GM18909 (cell line): ENCODE results near the gene ZWILCH.
"Not testable (repeated sequence)": the region's sequence is repeated elsewhere in the genome, so short reads cannot be mapped to it uniquely, and the experiment has no call there.

ENCODE experiments used
- ATAC-seq: cut with Tn5 transposase; IDR thresholded peaks from one replicate; pipeline ENCODE4 v1.9.1; 2021; ENCODE audit warnings: mild to moderate bottlenecking; ENCODE audit not compliant: unreplicated experiment, poor library complexity

ZWILCH gene

DNA sequence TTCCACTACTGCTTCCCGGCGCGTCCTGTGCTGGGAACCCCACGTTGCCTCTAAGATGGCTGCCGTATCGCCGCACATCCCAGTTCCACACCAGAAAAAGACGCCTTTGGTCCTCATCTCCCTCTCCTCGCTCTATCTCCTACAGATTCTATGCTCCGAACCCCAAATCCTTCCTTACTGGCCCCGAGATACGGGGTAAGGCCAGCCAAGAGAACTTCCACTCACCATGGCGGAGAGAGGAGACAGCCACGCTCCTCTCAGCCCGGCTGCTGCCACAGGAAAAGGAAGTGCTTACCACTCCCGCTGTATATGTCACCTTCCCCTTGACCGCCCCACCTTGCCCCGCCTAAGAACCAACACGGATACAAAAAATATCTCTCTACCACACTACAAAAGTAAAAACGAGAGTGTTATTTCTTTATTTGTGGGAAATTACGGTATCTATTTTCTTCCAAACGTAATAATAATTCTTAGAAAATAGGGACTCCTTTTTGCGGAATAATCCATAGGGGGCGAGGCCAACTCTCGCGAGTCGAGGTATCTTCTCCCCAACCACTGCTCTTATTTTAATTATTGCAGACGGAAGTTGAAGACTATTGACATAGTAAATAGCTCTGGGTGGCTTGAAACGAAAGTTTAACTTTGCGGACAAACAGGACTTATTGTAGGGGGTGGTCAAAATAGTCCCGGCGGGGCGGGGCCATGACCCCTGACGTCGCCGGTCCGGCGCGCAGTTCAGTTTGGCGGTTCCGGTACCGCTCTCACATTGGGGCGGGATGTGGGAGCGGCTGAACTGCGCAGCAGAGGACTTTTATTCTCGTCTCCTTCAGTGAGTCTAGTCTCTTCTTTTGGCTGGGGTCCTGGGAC lies at the start of gene ZWILCH, which contains the start of gene RPL4:
ZWILCH (plus strand) TSS at position 764 of the 867 bp plus-strand sequence; CDS start at position 777, 13 bp downstream.
RPL4 (minus strand) TSS at position 293 of the 867 bp plus-strand sequence; CDS start at position 228, 65 bp downstream.
- peak; percentile 80 for ATAC-seq

GRCh38 chr15:66456211-66456610 lies 48.9 kb upstream of the ZWILCH start:
- ATAC-seq, result no peak

GRCh38 chr15:66459818-66460615 lies 45.1 kb upstream of the ZWILCH start:
- no peak for ATAC-seq

- ATAC-seq, result not testable (repeated sequence)
These were observed 43.8 kb upstream of the ZWILCH start for GRCh38 chr15:66461294-66461693.

DNA sequence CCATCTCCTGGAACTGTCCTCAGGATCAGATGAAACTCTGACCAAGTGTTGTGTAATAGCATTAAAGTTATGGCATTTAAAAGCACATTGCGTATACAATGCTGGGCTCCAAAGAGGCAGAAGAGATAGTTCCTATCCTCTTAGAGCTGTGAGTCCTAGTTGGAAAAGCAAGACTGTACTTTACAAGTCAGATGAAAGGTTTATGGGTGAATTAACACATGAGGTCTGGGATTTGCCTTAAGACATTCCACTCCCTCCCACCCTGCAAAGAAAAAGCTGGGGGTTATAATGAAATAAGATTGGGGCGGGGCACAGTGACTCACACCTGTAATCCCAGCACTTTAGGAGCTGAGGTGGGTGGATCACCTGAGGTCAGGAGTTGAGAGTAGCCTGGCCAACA lies 43.2 kb upstream of the ZWILCH start:
- no peak for ATAC-seq

GRCh38 chr15:66462627-66463026 lies 42.5 kb upstream of the ZWILCH start:
- no peak for ATAC-seq

DNA sequence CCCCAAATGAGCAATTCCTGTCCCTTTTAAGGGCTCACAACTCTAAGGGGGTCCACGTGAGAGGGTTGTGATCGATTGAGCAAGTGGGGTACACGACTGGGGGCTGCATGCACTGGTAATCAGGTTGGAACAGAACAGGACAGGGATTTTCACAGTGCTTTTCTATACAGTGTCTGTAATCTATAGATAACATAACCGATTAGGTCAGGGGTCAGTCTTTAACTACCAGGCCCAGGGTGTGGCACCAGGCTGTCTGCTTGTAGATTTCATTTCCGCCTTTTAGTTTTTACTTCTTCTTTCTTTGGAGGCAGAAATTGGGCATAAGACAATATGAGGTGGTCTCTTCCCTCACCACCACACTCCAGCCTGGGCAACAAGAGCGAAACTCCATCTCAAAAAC lies 39.8 kb upstream of the ZWILCH start:
- not testable (repeated sequence) for ATAC-seq

GRCh38 chr15:66467162-66468040 lies 37.7 kb upstream of the ZWILCH start:
- ATAC-seq, result not testable (repeated sequence)

DNA sequence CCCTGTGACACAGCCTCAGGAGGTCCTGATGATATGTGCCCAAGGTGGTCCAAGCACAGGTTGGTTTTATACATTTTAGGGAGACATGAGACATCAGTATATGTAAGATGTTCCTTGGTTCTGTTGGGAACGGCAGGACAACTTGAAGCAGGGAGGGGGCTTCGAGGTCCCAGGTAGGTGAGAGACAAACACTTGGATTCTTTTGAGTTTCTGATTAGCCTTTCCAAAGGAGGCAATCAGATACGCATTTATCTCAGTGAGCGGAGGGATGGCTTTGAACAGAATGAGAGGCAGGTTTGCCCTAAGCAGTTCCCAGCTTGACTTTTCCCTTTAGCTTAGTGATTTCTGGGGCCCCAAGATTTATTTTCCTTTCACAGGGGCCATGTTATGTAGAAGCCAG lies 34.3 kb upstream of the ZWILCH start:
- not testable (repeated sequence) for ATAC-seq

DNA sequence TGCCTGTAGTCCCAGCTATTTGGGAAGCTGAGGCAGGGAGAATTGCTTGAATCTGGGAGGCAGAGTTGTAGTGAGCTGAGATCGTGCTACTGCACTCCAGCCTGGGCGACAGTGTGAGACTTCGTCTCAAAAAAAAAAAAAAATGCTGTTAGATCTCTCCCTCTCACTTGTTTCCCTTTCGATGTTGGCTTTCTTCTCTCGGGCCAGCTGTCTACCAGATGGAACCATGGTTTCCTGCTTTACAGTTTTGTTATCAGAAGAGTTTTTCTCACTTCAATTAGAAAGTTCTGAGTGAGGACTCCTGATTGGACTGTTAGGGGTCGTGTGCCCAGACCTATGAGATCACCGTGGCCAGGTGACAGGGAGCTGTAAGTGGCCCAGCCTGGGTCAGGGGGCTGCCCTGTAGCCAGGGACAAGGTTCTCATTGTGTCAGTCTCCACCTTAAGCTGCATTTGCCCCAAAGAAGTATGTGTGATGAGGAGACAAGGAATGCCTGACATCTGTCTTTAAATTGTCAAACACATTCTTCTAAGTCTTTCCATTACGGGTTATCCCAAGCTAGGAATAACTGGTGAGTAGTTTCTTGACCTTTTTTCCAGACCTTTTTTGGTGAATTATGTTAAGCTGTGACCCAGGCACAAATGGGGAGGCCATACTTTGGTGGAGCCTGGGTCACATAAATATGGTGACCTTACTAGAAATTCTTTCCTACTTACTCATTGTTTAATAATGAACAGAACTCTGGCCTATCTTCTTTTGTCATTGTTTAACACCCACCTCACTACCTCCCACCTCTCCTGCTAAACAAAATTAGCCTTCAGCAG lies 32.7 kb upstream of the ZWILCH start:
- ATAC-seq, result peak; percentile 89

DNA sequence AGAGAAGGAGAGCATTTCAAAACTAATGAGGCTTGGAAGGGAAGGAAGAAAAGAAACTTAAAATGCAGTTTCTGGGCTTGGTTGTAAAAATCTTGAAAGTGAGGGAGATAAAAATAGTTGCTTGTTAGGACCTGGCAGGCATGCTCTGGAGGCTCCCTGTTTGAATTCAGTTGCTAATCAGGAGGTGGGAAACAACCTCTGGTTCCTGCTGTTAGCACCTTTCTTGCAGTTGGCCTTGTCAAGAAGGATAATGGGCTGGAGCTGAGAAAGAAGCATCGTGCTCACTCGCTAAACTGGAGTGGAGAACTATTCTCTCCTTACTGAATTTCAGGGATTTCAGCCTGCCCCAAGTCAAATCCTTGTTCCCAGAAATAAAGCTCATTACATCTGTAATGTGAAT lies 31.0 kb upstream of the ZWILCH start:
- no peak for ATAC-seq

GRCh38 chr15:66474963-66475362 lies 30.2 kb upstream of the ZWILCH start:
- ATAC-seq, result no peak

DNA sequence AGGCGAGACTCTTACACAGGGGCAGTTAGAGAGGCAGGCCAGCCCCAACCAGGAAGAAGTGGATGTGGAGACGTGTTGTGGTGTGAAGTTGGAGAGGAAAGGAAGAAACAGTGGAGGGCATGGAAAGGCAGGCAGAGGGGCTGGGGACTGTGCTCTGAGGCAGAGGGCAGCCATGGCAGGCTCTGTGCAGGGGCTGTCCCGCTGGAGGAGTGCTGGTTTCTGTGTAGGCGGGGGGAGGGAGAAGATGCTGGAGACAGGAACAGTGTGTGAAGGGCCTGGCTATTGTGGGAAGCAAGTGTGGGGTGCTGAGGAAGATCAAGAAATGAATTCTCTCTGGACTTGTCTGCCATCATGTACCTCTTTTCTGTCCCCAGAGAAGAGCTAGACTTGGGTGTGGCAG lies 28.6 kb upstream of the ZWILCH start:
- ATAC-seq, result no peak

GRCh38 chr15:66477011-66477410 lies 28.1 kb upstream of the ZWILCH start:
- ATAC-seq, result no peak

DNA sequence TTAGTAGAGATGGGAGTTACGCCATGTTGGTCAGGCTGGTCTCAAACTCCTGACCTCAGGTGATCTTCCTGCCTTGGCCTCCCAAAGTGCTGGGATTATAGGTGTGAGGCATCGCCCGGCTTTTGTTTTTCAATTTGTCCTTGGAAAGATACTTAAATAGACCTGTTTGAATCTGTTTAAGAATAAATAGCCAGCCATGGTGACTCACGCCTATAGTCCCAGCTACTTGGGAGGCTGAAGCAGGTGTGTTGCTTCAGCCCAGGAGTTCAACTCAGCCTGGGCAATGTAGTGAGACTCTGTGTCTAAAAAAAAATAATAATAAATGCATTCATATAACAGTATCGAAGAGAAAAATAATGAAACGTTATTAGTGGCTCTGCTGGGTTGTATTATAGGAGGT lies 24.9 kb upstream of the ZWILCH start:
- ATAC-seq, result no peak

DNA sequence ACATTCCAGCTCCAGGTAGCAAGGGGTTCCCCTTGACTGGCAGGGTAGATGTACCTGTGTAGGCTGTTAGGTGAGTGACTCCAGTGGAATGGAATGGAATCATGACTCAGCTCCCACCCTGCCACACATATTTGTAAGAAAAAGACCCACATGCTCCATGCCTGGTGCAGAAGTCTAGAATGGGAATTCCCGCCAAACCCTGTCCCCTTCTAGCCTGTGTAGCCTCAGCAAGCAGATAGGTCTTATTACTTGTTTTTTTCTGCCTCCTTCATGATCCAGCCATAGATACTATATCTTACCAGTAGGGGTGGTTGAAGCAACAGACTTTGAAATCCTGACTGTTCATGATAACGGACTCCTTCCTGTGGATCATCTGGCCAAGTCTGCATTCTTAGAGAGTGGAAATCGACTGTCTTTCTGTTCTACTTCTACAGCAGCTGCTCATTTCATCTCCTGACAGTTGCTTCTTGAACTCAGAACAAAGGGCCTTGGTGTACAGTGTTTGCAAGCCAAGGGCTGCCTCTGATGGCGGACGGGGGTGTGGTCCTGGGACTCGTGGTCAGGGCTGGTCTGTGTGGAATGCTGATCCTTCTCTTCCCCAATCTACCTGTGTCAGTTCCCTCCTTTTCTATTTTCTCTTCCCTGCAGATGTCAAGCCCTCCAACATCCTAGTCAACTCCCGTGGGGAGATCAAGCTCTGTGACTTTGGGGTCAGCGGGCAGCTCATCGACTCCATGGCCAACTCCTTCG lies 23.8 kb upstream of the ZWILCH start:
- no peak for ATAC-seq

- ATAC-seq, result no peak
These were observed 22.6 kb upstream of the ZWILCH start for GRCh38 chr15:66482539-66482938.

DNA sequence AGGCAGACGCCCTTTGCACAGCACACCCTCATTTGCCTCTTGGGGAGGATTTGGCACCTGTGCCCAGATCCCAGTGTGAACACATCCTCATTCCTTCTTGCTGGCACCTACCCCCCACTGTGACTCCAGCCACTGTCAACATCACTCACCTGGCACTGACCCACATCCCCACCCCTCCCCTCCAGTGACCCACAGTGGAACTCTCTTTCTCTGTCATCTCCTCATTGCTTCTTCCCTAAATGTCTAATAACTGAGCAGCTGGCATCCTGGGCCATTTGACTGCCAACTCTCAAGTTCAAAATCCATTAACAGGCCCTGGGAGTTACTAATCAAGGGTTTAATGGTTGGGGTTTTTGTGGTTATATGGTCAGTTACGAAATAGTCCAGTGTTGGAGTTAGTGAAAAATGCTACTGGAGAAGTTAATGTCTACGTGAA lies 22.0 kb upstream of the ZWILCH start:
- no peak for ATAC-seq
